Heart left ventricle (tissue), 16 donors: ENCODE measurements around the gene PSAPL1. TPM values are rescaled to one million over a fixed set of nuclear protein-coding genes. Genes with fewer than 3 reads are reported as not detected.

Experiments
- ATAC-seq, 4 donors: fragments of 200-7000 bp; cut with Tn5 transposase; one replicate each; pipeline ENCODE4 v1.9.1; 2020 to 2022; ENCODE audit warnings: moderate library complexity in 4 of 4, mild to moderate bottlenecking in 3 of 4, moderate number of reproducible peaks in 1 of 4
- DNase-seq, 5 donors: peaks; one replicate each; pipeline ENCODE4 v3.0.0-alpha.2; 2020
- H3K27ac ChIP-seq, 12 donors: fragments of 200-600 bp; sonication (generic) in 4 of 12; one replicate each; pipeline versions ENCODE4 v1.5.0 to v1.8.0; 2016 to 2022; ENCODE audit warnings: mild to moderate bottlenecking in 2 of 12
- H3K27me3 ChIP-seq, 9 donors: fragments of 200-600 bp; sonication (generic) in 2 of 9; one replicate each; pipeline versions ENCODE4 v1.5.1 to v1.8.0; 2016 to 2022; ENCODE audit warnings: mild to moderate bottlenecking in 3 of 9
- H3K36me3 ChIP-seq, 9 donors: fragments of 200-600 bp; sonication (generic) in 2 of 9; one replicate each; pipeline versions ENCODE4 v1.5.0 to v1.8.0; 2018 to 2022; ENCODE audit warnings: mild to moderate bottlenecking in 2 of 9
- H3K4me1 ChIP-seq, 12 donors: fragments of 200-600 bp; sonication (generic) in 4 of 12; one replicate each; pipeline versions ENCODE4 v1.5.0 to v1.8.0; 2016 to 2022; ENCODE audit warnings: mild to moderate bottlenecking in 3 of 12
- H3K4me3 ChIP-seq, 12 donors: fragments of 200-600 bp; sonication (generic) in 4 of 12; one replicate each; pipeline versions ENCODE4 v1.5.0 to v1.8.0; 2017 to 2022; ENCODE audit warnings: mild to moderate bottlenecking in 9 of 12, moderate library complexity in 4 of 12
- H3K9me3 ChIP-seq, 12 donors: fragments of 200-600 bp; sonication (generic) in 4 of 12; one replicate each; pipeline versions ENCODE4 v1.5.0 to v1.8.0; 2016 to 2022; ENCODE audit warnings: mild to moderate bottlenecking in 1 of 12
- CTCF ChIP-seq, 12 donors: fragments of 200-600 bp; sonication (generic) in 4 of 12; IDR thresholded peaks; one replicate each; pipeline versions ENCODE4 v1.5.0 to v1.8.0; 2018 to 2022; ENCODE audit warnings: antibody characterized with exemption in 12 of 12, mild to moderate bottlenecking in 5 of 12
- POLR2A ChIP-seq, 2 donors: fragments of 450-650 bp; IDR thresholded peaks; one replicate each; pipeline ENCODE4 v1.6.1; 2017; ENCODE audit warnings: antibody characterized with exemption in 2 of 2, mild to moderate bottlenecking in 2 of 2, moderate library complexity in 2 of 2
- WGBS, 4 donors: extraction: QIAGEN DNeasy Blood & Tissue Kit in 2 of 4; methylation state at CpG; one replicate each; pipeline versions ENCODE4 v1.1.5 to v1.1.7; 2013 to 2018; 5-methylcytosine and 5-hydroxymethylcytosine counted together
- intact Hi-C, 10 donors: fragments of 100-400 bp; cut with DNase I; formaldehyde crosslinking; loops; one replicate each; pipeline versions ENCODE4 v1.11.1 to v1.14.2; 2022
- long read RNA-seq, 3 donors: library from polyadenylated mRNA; unstranded; transcript quantifications; one replicate each; pipeline ENCODE4 v2.0.0, GENCODE V29; 2020 to 2021
- polyA plus RNA-seq, 2 donors: library from polyadenylated mRNA; stranded (reverse); fragments of 200-250 nt; gene quantifications; one replicate each; pipeline ENCODE4 v1.2.3, GENCODE V29; 2013
- total RNA-seq, 9 donors: library from RNA; depleted of rRNA in 2 of 9; stranded (reverse); fragments of >200 nt in 2 of 9; fragmentation: NEBNext Ultra II Directional in 3 of 9; extraction: Animal tissue kit (Norgen Biotek cat#: 25700) in 3 of 9; gene quantifications; one replicate each; pipeline versions ENCODE4 v1.1.0 to v1.2.4, GENCODE V29; 2016 to 2023
- donor health status: ischemic (EF 13 %, LVEDD 7.1; RV severe dilation, severe dysfunction).
- donor health status: healthy with polysubstance abuse.
- donor health status: DM: no; HTN: yes; CAD: no.
- donor health status: DM: no; HTN: no; CAD: no.
- donor health status: ischemic (EF 25% LVEDD 6.9; RV normal size, moderate dysfunction).
- donor health status: ischemic (EF 25% LVEDD 5.7; RV mildly dilated, moderate dysfunction).
- donor health status: healthy.
- donor health status: DM: yes; HTN: yes; CAD: no.
- donor health status: ischemic (EF 35%, LVEDD 5.7; RV mildly dilated, moderate dysfunction).
- donor health status: nonischemic (EF 11% LVEDD 7.7; RV severe dilation, severe dysfunction).
- donor health status: DM: yes; HTN: yes; CAD: no.
- donor health status: PGD.
- donor health status: ischemic (EF 29% LVEDD 5.4; RV normal size, mild dysfunction).
- donor health status: nonischemic (EF 23%, LVEDD 6.1; RV moderate dilation, normal function).

The PSAPL1 gene
- under 1 TPM in 1 of 9 donors, not detected in 8; 0.11 TPM for total RNA-seq
- not detected for polyA plus RNA-seq
- long read RNA-seq, donor 1 = 0 reads
- long read RNA-seq, donor 2 = 0 reads
- long read RNA-seq, donor 3 = 0 reads

DNA sequence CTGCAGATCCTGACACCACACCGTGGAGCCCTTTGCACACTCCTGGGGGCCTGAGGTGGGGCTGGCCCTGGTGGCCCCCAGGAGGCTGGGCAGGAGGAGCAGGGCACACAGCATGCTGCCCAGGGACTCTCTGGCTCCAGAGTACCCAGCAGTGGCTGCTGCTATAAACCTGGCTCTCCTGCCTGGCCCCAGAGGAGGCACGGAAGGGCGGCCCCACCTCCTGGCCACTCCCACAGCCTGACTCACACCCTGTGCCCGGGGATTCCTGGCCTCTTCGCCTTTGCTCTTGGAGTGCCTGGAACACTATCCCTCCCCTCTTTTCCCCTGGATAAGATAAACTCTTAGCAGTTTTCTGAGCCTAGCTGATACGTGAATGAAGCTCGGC is at the start of gene PSAPL1:
Gene PSAPL1, minus strand, starts transcription at position 165 of the 385 bp plus-strand sequence. Its CDS starts 51 bp downstream, at position 114.
- peak; percentile 39 to 90 (median 78) for ATAC-seq
- no peaks in the 10 kb centered on the region for H3K27me3 ChIP-seq

DNA sequence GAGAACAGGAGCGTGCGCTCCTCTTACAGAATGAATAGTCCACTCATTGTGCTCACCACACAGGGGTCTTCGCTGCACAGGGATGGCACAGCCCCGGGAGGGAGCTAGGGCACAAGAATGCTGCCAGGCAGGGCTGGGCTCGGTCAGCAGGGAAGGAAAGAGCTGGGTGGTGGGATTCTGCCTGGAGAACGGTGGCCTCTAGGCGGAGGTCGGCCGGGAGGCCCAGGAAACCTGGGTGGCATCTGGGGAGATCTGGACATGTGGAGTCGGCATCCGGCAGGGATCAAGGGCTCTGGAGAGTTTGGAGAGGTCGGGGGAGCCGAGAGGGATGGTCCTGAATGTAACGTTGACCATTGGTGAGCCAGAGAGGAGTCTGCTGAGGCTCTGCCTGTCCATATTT is 46.5 kb upstream of the PSAPL1 start:
- no peaks in the 10 kb centered on the region for H3K36me3 ChIP-seq

More for the DNA sequence above, at the start of gene PSAPL1:
- 8 to 24% (median 11%) methylated on average over 6 to 7 of the region's 7 CpGs for WGBS, 4 donors
- intact Hi-C loops = no loop called here
- Histone ChIP-seq H3K36me3 (no peaks in the 10 kb centered on the region), H3K27ac (no peak within 1 kb of the TSS), H3K9me3 (peaks cover 0 to 5% (median 0%) of the 10 kb centered on the region in 12 donors), H3K4me3 (no peak within 1 kb of the TSS), H3K4me1 (peaks cover 0 to 12% (median 0%) of the 10 kb centered on the region in 12 donors)
- peak in 3 of 5 donors; percentile 47 to 68 (median 58) for DNase-seq
- TF ChIP-seq POLR2A (IDR thresholded peaks at IDR 0.05) (no peak), CTCF (IDR thresholded peaks at IDR 0.05) (no peak)

GRCh38 chr4:7480423-7480822 is 45.7 kb upstream of the PSAPL1 start:
- no peaks in the 10 kb centered on the region for H3K27me3 ChIP-seq
- intact Hi-C loops = no loop called here
- DNase-seq (no peak), ATAC-seq (no peak)
- no peak overlapping the region for H3K4me3 ChIP-seq
- H3K27ac ChIP-seq = no peak overlapping the region
- WGBS, 4 donors = 88 to 89% (median 89%) methylated on average over 15 to 16 of the region's 16 CpGs
- H3K4me1 ChIP-seq = no peaks in the 10 kb centered on the region
- H3K36me3 ChIP-seq = no peaks in the 10 kb centered on the region
- TF ChIP-seq POLR2A (IDR thresholded peaks at IDR 0.05) = no peak
- TF ChIP-seq CTCF (IDR thresholded peaks at IDR 0.05) = no peak
- no peaks in the 10 kb centered on the region for H3K9me3 ChIP-seq

More for the DNA sequence above, 46.5 kb upstream of the PSAPL1 start:
- H3K4me1 ChIP-seq = no peaks in the 10 kb centered on the region
- intact Hi-C loops = no loop called here
- no peak overlapping the region for H3K27ac ChIP-seq
- DNase-seq (no peak), ATAC-seq (no peak)
- no peak for TF ChIP-seq POLR2A (IDR thresholded peaks at IDR 0.05)
- TF ChIP-seq CTCF (IDR thresholded peaks at IDR 0.05) = no peak
- 77 to 92% (median 86%) methylated on average over 14 of the region's 14 CpGs for WGBS, 4 donors
- H3K4me3 ChIP-seq = no peak overlapping the region
- H3K27me3 ChIP-seq = peaks cover 0 to 5% (median 0%) of the 10 kb centered on the region in 9 donors
- no peaks in the 10 kb centered on the region for H3K9me3 ChIP-seq

- TF ChIP-seq POLR2A (IDR thresholded peaks at IDR 0.05) (no peak), CTCF (IDR thresholded peaks at IDR 0.05) (no peak)
- Histone ChIP-seq H3K9me3 (no peaks in the 10 kb centered on the region), H3K27ac (no peak overlapping the region), H3K4me3 (no peak overlapping the region), H3K27me3 (no peaks in the 10 kb centered on the region), H3K36me3 (no peaks in the 10 kb centered on the region), H3K4me1 (no peaks in the 10 kb centered on the region)
- intact Hi-C loops = no loop called here
- ATAC-seq = no peak
- 69 to 83% (median 73%) methylated on average over 11 of the region's 11 CpGs for WGBS, 4 donors
- no peak for DNase-seq
These were observed 43.9 kb upstream of the PSAPL1 start for GRCh38 chr4:7478665-7479064.
